GM18502 (cell line): Measurements from ENCODE around the gene SH3TC1.

Source experiments
- ATAC-seq: cut with Tn5 transposase; IDR thresholded peaks from one replicate; pipeline ENCODE4 v1.9.1; 2021; ENCODE audit warnings: mild to moderate bottlenecking; ENCODE audit not compliant: unreplicated experiment, poor library complexity

Gene SH3TC1

DNA sequence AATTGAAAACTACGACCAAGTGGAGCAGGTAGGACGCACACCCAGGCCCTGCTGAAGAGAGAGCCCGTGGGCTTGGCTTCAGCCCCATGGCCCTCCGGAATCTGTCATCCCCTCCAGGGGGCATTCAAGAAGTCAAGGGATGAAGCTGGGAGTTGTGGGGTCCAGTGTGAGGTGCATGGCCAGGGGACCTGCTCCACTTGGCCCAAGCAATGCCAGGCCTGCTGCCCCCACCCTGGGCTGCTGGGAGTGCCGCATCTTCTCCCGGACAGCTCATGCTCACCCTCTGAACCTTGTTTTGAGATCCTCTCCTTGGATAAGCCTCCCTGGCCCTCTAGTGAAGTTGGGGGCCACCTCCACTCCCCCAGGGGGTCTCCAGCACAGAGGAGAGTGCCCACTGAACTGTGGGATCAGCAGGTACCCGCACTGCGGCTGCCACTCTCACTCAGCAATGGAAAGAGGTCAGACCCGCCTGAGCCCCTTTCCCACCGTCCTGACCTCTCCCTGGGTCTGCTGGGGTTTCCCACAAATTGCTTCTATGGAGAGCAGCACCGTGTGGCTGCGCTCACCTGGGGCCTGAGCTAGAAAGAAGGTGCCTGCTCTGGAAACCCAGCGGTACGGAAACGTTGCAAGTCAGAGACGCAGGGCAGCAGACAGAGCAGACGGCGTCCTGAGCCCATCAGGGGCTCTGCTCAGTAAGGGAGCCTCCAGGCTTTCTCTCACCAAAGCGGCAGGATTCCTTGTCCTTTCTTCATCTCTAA lies 35.5 kb upstream of the SH3TC1 start:
- ATAC-seq: no peak

- ATAC-seq: no peak
These were observed 34.9 kb upstream of the SH3TC1 start for GRCh38 chr4:8164194-8164565.

GRCh38 chr4:8164687-8165086 lies 34.4 kb upstream of the SH3TC1 start:
- no peak for ATAC-seq

- no peak for ATAC-seq
These were observed 33.7 kb upstream of the SH3TC1 start for GRCh38 chr4:8165374-8165896.

GRCh38 chr4:8167291-8167690 lies 31.8 kb upstream of the SH3TC1 start:
- ATAC-seq: no peak

DNA sequence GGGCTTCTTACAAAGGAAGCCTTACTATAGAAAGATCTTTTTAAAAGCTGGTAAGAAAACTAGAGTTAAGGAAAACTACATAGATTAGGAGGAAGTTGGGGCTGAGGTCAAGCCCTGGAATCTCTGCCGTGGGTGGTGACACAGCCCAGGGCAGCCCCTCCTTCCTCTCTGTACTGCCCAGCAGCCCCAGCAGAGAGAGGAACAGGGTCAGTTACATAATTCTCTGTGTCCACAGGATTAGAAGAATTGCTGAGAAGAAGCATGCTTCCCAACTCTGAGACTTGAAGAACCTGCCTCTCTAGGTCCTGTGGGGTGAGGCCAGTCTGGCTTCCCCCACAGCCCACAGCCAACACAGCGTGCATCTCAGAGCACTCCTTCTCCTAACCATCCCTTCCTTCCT lies 31.3 kb upstream of the SH3TC1 start:
- no peak for ATAC-seq

DNA sequence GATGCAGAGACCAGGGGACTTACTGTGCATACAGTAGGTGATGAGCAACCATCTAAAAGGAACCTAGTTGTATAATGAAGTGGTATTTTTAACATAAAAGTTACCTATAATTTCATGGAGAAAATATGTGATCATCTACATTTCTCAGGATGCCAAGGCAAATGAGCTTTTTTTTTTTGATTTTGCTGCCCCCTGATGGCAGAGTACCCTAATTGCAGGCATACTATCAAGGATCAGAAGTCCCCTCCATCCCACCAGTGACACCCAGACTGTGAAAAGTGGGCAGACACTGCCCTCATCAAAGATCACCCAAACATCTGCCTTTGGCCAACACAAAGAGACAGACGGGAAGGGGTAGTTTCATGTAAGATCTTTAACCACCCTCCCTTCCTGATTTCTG lies 30.9 kb upstream of the SH3TC1 start:
- ATAC-seq: no peak

- ATAC-seq: no peak
These were observed 30.1 kb upstream of the SH3TC1 start for GRCh38 chr4:8168832-8169598.

DNA sequence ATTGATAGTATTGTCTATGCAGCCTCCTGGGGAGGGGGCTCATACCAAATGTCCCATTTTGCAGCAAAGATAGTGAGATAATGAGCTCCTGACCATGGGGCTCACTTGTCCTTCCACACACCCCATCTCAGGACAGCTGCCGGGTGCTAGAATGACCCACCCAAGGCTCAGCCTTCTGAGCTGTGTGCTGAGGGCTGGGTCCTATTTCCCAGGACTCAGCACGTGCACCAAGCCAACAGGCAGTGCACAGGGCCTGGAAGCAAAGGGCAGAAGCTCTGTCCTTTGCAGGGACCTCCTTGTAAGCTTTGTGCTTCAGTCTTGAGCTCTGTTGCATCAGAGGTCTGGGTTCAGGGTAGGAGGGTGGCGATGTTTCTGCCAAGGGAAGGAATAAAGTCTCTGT lies 29.3 kb upstream of the SH3TC1 start:
- ATAC-seq: no peak

DNA sequence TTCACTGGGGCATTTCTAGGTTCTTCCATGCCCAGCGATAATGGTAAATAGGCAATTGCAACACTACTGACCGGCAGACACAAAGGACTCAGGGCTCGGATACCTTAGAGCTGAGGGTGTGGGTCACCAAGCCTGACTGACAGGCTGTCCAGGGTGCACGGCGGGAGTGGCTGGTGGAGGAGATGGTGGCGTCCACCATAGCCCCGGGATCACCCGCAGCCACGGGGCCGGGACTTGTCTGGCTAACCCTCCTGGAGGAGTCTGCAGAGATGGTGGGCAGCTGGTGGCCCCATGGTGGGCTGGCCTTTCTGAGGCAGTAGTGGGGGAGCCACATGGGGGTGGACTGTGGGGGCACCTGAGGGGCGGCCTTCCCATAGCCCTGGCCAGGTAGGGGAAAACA lies 28.7 kb upstream of the SH3TC1 start:
- ATAC-seq: no peak

GRCh38 chr4:8171266-8171665 lies 27.8 kb upstream of the SH3TC1 start:
- ATAC-seq: no peak

- peak; percentile 84 for ATAC-seq
These were observed 26.8 kb upstream of the SH3TC1 start for GRCh38 chr4:8171984-8172924.

DNA sequence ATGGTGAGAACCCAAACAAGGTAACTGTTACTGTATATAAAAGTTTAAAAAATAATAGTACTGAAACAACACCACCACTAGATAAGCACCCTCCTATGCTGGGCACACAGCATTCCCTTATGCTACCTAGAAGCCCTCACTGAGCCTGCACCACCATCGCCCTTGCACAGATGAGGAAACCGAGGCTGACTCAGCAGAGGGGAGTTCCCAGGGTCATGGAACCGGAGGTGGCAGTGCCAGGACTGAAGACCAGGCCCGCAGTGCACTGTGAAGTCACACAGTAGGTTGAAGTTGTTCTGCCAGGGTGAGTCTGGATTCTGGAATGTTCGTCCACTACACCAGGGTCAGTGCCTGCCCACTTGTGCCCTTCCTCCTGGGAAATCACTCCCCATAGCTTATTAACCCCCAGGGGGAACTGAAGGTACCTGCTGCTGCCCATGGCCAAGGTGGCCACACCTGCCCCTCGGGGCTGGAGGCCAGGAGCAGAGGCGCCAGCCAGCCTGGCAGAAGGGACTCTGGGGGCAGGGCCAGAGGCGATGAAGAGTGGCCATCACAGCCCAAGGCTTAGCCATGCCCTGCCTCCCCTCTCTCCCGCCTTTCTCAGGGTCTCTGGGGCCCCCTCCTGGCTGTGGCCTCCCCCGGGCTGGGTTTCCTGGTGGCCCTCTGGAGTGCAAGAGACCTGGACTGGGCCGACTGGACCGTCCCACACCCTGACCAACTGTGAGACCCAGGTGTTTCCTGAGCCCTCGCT lies 25.4 kb upstream of the SH3TC1 start:
- ATAC-seq: no peak

GRCh38 chr4:8174970-8175369 lies 24.1 kb upstream of the SH3TC1 start:
- no peak for ATAC-seq

- ATAC-seq: no peak
These were observed 23.4 kb upstream of the SH3TC1 start for GRCh38 chr4:8175686-8176085.

GRCh38 chr4:8176547-8177399 lies 22.3 kb upstream of the SH3TC1 start:
- ATAC-seq: peak; percentile 73

DNA sequence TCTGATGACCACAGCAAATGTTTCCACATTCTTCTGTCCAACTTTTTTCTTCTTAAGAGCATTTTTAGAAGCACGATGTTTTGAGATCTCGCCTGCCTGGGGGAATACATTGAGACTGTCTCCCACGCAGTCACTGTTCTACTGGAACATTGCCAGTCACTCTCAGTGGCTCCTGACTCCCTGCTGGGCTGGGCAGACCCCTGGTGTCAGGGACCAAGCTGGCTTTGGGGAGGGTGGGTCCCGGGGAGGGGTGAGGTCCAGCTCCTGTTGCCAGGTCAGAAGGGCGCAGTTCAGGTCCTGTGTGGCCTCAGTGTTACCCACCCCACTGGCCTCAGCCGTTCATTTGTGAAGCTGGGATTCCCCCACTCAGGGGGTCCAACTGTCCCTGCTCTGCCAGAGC lies 21.5 kb upstream of the SH3TC1 start:
- no peak for ATAC-seq

GRCh38 chr4:8177956-8178355 lies 21.1 kb upstream of the SH3TC1 start:
- ATAC-seq: no peak

DNA sequence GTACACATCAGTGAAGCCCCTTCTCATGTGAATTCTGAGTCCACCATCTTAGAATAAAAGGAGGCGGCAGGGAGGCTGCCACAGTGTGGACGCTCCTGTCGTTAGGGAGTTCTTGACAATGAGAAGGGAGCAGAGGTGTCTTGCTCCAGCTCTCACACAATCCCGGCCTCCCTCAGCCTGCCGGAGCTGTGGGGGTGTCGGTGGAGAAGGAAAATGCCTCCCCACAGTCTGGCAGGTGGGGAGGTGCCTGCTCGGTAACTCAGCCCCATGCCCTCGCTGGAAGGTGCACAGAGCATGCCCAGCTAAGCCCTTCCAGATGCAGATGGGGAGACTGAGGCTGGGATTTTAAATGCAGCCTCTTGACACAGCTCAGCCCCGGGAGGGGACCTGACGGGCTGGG lies 20.0 kb upstream of the SH3TC1 start:
- ATAC-seq: no peak
